ENCODE measurements around the gene RAMP3.

DNA sequence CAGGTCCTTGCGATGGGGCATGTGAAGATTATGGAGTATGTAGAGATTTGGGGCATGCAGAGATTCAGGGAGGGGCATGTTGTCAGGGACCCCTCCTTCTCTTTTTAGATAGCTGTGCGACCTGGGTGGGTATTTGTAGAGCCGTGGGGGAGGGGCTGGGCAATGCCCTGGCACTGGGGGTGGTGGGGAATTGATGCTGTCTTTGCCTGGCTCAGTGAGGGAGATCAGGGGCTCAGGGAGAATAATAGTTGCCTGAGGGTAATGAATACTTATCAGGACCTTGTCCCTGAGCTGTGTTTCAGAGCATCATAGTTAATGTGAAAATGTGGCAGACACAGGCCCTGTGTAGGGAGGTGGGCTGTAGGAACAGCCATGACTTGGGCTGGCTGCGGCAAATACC lies 3.5 kb downstream of the RAMP3 start:
- TF ChIP-seq, protein P1, sequence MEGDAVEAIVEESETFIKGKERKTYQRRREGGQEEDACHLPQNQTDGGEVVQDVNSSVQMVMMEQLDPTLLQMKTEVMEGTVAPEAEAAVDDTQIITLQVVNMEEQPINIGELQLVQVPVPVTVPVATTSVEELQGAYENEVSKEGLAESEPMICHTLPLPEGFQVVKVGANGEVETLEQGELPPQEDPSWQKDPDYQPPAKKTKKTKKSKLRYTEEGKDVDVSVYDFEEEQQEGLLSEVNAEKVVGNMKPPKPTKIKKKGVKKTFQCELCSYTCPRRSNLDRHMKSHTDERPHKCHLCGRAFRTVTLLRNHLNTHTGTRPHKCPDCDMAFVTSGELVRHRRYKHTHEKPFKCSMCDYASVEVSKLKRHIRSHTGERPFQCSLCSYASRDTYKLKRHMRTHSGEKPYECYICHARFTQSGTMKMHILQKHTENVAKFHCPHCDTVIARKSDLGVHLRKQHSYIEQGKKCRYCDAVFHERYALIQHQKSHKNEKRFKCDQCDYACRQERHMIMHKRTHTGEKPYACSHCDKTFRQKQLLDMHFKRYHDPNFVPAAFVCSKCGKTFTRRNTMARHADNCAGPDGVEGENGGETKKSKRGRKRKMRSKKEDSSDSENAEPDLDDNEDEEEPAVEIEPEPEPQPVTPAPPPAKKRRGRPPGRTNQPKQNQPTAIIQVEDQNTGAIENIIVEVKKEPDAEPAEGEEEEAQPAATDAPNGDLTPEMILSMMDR (IDR thresholded peaks at IDR 0.05): no peak
- no peak for TF ChIP-seq POLR2A (IDR thresholded peaks at IDR 0.05)
- TF ChIP-seq EP300 (IDR thresholded peaks at IDR 0.05): no peak
- no peak for TF ChIP-seq POLR2AphosphoS5 (IDR thresholded peaks at IDR 0.05)

Measured in gastroesophageal sphincter (tissue), 3 donors.